Thoracic aorta (tissue), 2 donors: ENCODE results near the gene L3MBTL1. TPM values are rescaled to one million over a fixed set of nuclear protein-coding genes. Genes with fewer than 3 reads are reported as not detected.

Experiments
- ATAC-seq: fragments of 150-250 bp; one replicate; pipeline ENCODE4 v1.8.0; 2017; ENCODE audit warnings: low read depth; ENCODE audit not compliant: insufficient number of reproducible peaks, low FRiP score
- DNase-seq: peaks from one replicate; pipeline ENCODE4 v3.0.0-alpha.2; 2020; ENCODE audit warnings: low spot score
- H3K27ac ChIP-seq, 2 donors: fragments of 200-600 bp; sonication (generic); 1 replicate in 1 of 2; 2 replicates in 1 of 2; pipeline ENCODE4 v1.5.1; 2016; ENCODE audit warnings: mild to moderate bottlenecking in 2 of 2, moderate library complexity in 2 of 2
- H3K27me3 ChIP-seq: fragments of 200-600 bp; sonication (generic); replicated peaks from 2 replicates; pipeline ENCODE4 v1.6.0; 2016; ENCODE audit warnings: mild to moderate bottlenecking; ENCODE audit not compliant: insufficient read depth
- H3K36me3 ChIP-seq: fragments of 200-600 bp; sonication (generic); one replicate; pipeline ENCODE4 v1.5.1; 2016
- H3K4me1 ChIP-seq, 2 donors: fragments of 200-600 bp; sonication (generic); 1 replicate in 1 of 2; 2 replicates in 1 of 2; pipeline versions ENCODE4 v1.5.1 to v1.6.0; 2016; ENCODE audit warnings: low read depth in 2 of 2, mild to moderate bottlenecking in 1 of 2; ENCODE audit not compliant: control insufficient read depth in 1 of 2
- H3K4me3 ChIP-seq: fragments of 200-600 bp; sonication (generic); 2 replicates; pipeline ENCODE4 v1.5.1; 2016; ENCODE audit warnings: mild to moderate bottlenecking
- H3K9me3 ChIP-seq: fragments of 200-600 bp; sonication (generic); 2 replicates; pipeline ENCODE4 v1.5.1; 2016
- total RNA-seq, 2 donors: library from RNA; depleted of rRNA; stranded (reverse); fragments of >200 nt; gene quantifications; one replicate each; pipeline versions ENCODE4 v1.1.0 to v1.2.3, GENCODE V29; 2016
- TF ChIP-seq, protein P1 (sequence below): fragments of 200-600 bp; sonication (generic); IDR thresholded peaks from one replicate; pipeline ENCODE4 v1.5.1; 2019; ENCODE audit warnings: antibody characterized with exemption

The L3MBTL1 gene
- total RNA-seq, 2 donors from 2014 or later = 15.3 to 21.4 TPM

DNA sequence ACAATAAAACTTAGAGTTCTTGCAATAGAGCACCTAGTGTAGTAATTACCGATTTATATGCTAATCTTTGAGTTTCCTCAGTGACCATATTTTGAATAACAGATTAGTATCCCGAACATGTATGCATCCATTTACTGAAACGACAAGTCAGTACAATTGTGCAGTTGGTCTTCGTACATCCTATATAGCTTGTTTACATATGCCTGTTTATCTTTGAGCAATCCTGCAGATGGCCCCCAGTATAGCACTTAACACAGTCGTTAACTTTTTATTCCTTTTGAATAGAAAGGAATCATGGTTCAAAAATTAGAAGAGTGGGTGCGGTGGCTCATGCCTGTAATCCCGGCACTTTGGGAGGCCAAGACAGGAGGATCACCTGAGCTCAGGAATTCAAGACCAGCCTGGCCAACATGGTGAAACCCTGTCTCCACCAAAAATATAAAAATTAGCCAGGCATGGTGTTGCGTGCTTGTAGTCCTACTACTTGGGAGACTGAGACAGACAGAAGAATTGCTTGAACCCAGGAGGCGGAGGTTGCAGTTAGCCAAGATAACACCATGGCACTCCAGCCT lies 43.2 kb upstream of the L3MBTL1 start:
- no peak for ATAC-seq
- peaks cover 51% of the 10 kb centered on the region for H3K36me3 ChIP-seq
- TF ChIP-seq, protein P1, sequence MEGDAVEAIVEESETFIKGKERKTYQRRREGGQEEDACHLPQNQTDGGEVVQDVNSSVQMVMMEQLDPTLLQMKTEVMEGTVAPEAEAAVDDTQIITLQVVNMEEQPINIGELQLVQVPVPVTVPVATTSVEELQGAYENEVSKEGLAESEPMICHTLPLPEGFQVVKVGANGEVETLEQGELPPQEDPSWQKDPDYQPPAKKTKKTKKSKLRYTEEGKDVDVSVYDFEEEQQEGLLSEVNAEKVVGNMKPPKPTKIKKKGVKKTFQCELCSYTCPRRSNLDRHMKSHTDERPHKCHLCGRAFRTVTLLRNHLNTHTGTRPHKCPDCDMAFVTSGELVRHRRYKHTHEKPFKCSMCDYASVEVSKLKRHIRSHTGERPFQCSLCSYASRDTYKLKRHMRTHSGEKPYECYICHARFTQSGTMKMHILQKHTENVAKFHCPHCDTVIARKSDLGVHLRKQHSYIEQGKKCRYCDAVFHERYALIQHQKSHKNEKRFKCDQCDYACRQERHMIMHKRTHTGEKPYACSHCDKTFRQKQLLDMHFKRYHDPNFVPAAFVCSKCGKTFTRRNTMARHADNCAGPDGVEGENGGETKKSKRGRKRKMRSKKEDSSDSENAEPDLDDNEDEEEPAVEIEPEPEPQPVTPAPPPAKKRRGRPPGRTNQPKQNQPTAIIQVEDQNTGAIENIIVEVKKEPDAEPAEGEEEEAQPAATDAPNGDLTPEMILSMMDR = no peak
- H3K4me1 ChIP-seq = peaks cover 16 to 20% of the 10 kb centered on the region in 2 donors
- no peak for DNase-seq
- H3K9me3 ChIP-seq = no peaks in the 10 kb centered on the region
- no peak overlapping the region for H3K4me3 ChIP-seq
- H3K27ac ChIP-seq = no peak overlapping the region
- no peaks in the 10 kb centered on the region for H3K27me3 ChIP-seq

DNA sequence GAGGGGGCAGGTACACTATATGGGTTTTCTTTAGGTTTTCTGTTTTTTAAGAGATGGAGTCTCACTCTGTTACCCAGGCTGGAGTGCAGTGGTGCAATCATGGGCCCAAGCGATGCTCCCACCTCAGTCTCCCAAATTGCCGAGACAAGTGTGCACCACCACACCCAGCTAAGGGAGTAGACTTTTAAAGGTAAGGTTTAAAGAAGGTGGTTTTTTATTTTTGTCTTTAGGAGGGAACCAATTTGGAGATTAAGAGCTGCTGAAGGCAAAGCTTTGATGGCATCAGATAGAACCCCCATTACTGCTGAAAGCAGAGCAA lies 41.9 kb upstream of the L3MBTL1 start:
- ATAC-seq = no peak
- Histone ChIP-seq H3K27me3 (no peaks in the 10 kb centered on the region), H3K4me1 (peaks cover 4 to 11% of the 10 kb centered on the region in 2 donors), H3K36me3 (peaks cover 43% of the 10 kb centered on the region), H3K4me3 (no peak overlapping the region), H3K9me3 (no peaks in the 10 kb centered on the region), H3K27ac (no peak overlapping the region)
- TF ChIP-seq, protein P1 = no peak
- no peak for DNase-seq

DNA sequence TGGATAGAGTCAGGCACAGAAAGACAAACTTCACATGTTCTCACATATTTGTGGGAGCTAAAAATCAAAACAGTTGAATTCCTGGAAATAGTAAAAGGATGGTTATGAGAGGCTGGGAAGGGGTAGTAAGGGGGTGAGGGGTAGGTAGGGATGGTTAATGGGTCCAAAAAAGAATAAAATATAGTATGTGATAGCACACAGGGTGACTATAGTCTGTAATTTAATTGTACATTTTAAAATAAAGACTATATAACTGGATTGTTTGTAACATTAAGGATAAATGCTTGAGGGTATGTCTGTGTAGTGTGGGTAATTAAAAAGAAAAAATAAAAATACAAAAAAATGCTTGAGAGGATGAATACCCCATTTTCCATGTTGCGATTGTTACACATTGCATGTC lies 39.9 kb upstream of the L3MBTL1 start:
- Histone ChIP-seq H3K4me3 (no peak overlapping the region), H3K27me3 (no peaks in the 10 kb centered on the region), H3K27ac (no peak overlapping the region), H3K4me1 (peaks cover 0 to 4% of the 10 kb centered on the region in 2 donors), H3K9me3 (no peaks in the 10 kb centered on the region), H3K36me3 (peaks cover 27% of the 10 kb centered on the region)
- ATAC-seq (no peak), DNase-seq (no peak)
- TF ChIP-seq, protein P1 = no peak

DNA sequence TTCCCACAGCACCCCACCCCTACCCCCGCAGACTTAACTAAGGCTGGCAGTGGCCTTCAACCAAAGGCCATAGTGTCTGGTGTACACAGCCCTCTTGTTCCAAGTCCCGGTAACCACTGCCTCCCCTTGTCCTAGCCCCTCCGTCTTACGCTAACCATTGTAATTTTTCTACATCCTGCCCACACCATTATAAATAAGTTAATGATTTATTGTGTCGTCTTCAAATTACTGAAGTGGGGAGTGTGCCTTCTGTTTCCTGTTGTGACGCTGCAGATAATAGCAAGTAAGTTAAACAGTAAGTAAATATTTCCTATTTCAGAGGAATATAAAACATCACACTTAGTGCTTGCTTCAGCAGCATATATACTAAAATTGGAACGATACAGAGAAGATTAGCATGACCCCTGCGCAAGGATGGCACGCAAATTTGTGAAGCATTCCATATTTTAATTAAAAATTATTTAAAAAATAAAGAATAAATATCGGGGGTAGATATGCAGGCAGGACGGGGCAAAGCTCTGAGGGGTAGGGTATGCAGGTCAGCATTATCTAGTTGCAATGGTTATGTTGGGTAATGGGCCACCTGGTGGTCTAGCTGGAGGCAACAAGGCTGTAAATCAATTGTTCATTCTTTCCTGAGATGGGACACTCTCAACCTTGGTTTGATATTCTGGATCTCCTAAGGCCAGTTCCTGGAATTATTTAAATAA lies 34.7 kb upstream of the L3MBTL1 start:
- no peak overlapping the region for H3K27ac ChIP-seq
- peaks cover 3% of the 10 kb centered on the region for H3K36me3 ChIP-seq
- H3K4me3 ChIP-seq = no peak overlapping the region
- TF ChIP-seq, protein P1 = no peak
- no peak for DNase-seq
- peaks cover 0 to 4% of the 10 kb centered on the region in 2 donors for H3K4me1 ChIP-seq
- ATAC-seq = no peak
- no peaks in the 10 kb centered on the region for H3K27me3 ChIP-seq
- H3K9me3 ChIP-seq = no peaks in the 10 kb centered on the region

DNA sequence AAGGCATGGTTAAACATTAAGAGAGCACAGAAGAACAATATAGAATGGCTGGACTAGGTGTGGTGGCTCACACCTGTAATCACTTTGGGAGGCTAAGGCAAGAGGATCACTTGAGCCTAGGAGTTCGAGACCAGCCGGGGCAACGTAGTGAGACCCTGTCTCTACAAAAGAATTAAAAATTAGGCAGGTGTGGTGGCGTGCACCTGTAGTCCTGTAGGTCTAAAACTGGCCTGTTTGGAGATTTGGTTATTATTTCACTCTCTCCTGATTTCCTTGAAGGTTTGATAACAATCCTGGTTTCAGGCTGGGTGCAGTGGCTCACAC lies 34.2 kb upstream of the L3MBTL1 start:
- H3K36me3 ChIP-seq = peaks cover 3% of the 10 kb centered on the region
- H3K4me3 ChIP-seq = no peak overlapping the region
- no peaks in the 10 kb centered on the region for H3K9me3 ChIP-seq
- DNase-seq = no peak
- H3K4me1 ChIP-seq = peaks cover 0 to 4% of the 10 kb centered on the region in 2 donors
- H3K27ac ChIP-seq = no peak overlapping the region
- TF ChIP-seq, protein P1 = no peak
- no peaks in the 10 kb centered on the region for H3K27me3 ChIP-seq
- ATAC-seq = no peak
